Mesodermal cell (in vitro differentiated cells): ENCODE data around the gene OPCML.

Experiments
- H3K27ac ChIP-seq: 2 replicates; pipeline ENCODE4 v1.7.0; 2013; ENCODE audit warnings: mild to moderate bottlenecking, low read depth, low read length, moderate library complexity; ENCODE audit not compliant: severe bottlenecking
- H3K36me3 ChIP-seq: 2 replicates; pipeline ENCODE4 v1.7.1; 2013; ENCODE audit warnings: mild to moderate bottlenecking, low read length, moderate library complexity; ENCODE audit not compliant: control insufficient read depth, insufficient read depth
- H3K4me1 ChIP-seq: one replicate; pipeline ENCODE4 v1.7.1; 2013; ENCODE audit warnings: mild to moderate bottlenecking, low read length; ENCODE audit not compliant: insufficient read depth, control insufficient read depth, poor library complexity, severe bottlenecking
- H3K4me3 ChIP-seq: 2 replicates; pipeline ENCODE4 v1.7.0; 2013; ENCODE audit warnings: low read length, control low read depth, mild to moderate bottlenecking; ENCODE audit not compliant: insufficient read depth, poor library complexity, severe bottlenecking; ENCODE audit errors: extremely low read depth
- H3K9me3 ChIP-seq: 2 replicates; pipeline ENCODE4 v1.7.1; 2013; ENCODE audit warnings: mild to moderate bottlenecking, low read length, moderate library complexity; ENCODE audit not compliant: control insufficient read depth
- WGBS, 2 experiments: methylation state at CpG; one replicate each; pipeline ENCODE4 v1.1.5; 2013; ENCODE audit warnings: missing lambda C conversion rate in 2 of 2; ENCODE audit not compliant: insufficient coverage in 2 of 2; 5-methylcytosine and 5-hydroxymethylcytosine counted together

OPCML gene

DNA sequence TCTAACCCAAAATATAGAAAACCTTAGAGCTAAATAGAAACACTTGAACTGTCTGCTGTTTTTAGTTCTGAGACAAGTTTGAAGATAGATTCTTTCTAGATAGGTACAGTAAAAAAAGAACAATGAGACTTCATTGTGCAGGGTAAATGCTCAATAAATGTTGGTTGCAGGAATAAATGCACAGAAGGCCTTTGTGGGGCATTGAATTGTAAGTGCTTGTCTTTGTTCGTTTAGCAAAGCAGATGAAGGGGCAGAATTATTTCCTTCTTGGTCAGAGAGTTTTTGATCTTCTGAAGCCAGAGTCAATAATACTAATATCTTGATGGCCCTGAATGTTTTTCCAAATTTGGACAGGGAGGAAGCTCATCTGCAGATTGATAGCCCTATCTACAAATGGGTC, 340.4 kb downstream of the OPCML start:
- H3K9me3 ChIP-seq = no peaks in the 10 kb centered on the region
- H3K4me1 ChIP-seq = no peaks in the 10 kb centered on the region
- WGBS, 2 experiments = 89% methylated on average over 1 of the region's 1 CpG; no CpG with 5 or more reads in 1 of the 2 experiments
- no peak overlapping the region for H3K27ac ChIP-seq
- H3K4me3 ChIP-seq = no peak overlapping the region
- H3K36me3 ChIP-seq = no peaks in the 10 kb centered on the region

- no peak overlapping the region for H3K27ac ChIP-seq
- no peaks in the 10 kb centered on the region for H3K36me3 ChIP-seq
- 67 to 69% methylated on average over 1 to 2 of the region's 2 CpGs for WGBS, 2 experiments
- H3K9me3 ChIP-seq = no peaks in the 10 kb centered on the region
- no peak overlapping the region for H3K4me3 ChIP-seq
- H3K4me1 ChIP-seq = no peaks in the 10 kb centered on the region
Observed at GRCh38 chr11:133181667-133182066, 350.6 kb downstream of the OPCML start.

DNA sequence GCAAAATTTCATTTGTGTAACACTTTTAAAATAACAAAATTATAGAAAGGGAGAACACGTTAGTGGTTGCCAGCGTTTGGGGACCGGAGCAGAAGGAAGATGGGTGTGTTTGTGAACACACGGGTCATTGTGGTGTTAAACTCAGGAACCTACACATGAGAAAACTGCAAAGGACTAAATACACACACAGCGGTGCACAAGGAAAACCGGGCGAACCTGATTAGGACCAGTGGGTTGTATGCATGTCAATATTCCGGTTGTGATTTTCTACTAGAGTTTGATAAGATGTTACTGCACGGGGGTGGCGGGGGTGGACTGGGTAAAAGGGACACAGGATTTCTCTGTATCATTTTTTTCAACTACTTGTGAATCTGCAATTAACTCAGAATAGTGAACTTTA, 351.2 kb downstream of the OPCML start:
- no peaks in the 10 kb centered on the region for H3K9me3 ChIP-seq
- no peak overlapping the region for H3K4me3 ChIP-seq
- no peak overlapping the region for H3K27ac ChIP-seq
- 100% methylated on average over 1 of the region's 10 CpGs; no CpG with 5 or more reads in 1 of the 2 experiments for WGBS, 2 experiments
- H3K36me3 ChIP-seq = no peaks in the 10 kb centered on the region
- no peaks in the 10 kb centered on the region for H3K4me1 ChIP-seq

GRCh38 chr11:133180201-133180600, 352.1 kb downstream of the OPCML start:
- Histone ChIP-seq H3K27ac (no peak overlapping the region), H3K4me1 (no peaks in the 10 kb centered on the region), H3K9me3 (no peaks in the 10 kb centered on the region), H3K36me3 (no peaks in the 10 kb centered on the region), H3K4me3 (no peak overlapping the region)
- 85 to 98% methylated on average over 6 of the region's 7 CpGs for WGBS, 2 experiments

DNA sequence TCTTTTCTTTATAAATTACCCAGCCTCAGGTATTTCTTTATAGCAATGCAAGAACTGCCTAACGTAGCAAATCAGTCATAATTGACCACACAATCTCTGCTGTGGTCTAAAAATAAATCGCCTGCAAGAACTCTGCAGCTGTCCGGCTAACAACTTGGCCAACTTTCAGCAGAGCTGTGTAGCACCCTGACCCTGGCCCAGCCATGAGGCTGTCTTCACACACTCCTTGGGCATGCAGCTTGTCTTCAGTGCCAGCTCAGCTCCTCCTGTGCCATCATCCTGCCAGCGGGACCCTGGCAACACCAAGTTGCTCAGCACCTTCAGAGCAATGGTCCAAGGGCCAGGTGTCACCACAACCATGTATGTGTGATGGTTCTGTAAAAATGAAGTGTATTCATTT, 355.6 kb downstream of the OPCML start:
- H3K4me3 ChIP-seq = no peak overlapping the region
- 95 to 98% methylated on average over 3 to 4 of the region's 4 CpGs for WGBS, 2 experiments
- H3K36me3 ChIP-seq = no peaks in the 10 kb centered on the region
- no peaks in the 10 kb centered on the region for H3K9me3 ChIP-seq
- H3K4me1 ChIP-seq = no peaks in the 10 kb centered on the region
- no peak overlapping the region for H3K27ac ChIP-seq

DNA sequence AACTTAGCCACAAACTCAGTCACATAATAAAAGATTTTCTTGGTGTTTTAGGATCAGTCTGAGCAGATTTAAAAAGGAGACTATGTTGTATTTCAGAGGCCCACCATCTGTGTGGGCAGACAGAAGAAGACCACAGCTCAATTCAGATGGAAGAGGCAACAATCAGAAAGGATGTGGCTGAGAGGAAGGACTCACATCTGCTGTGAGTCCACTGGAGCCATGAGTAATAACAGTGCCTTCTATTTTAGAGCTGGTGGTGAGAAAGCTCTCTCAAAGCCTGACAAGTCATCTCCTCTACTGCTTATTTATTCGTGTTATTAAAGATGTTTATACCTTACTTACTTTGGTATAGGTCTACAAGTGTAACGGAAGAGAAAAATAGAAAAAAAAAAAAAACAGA, 357.2 kb downstream of the OPCML start:
- Histone ChIP-seq H3K27ac (no peak overlapping the region), H3K4me1 (no peaks in the 10 kb centered on the region), H3K36me3 (no peaks in the 10 kb centered on the region), H3K9me3 (no peaks in the 10 kb centered on the region), H3K4me3 (no peak overlapping the region)
- WGBS, 2 experiments = no CpG with 5 or more reads among the region's 2 CpGs

DNA sequence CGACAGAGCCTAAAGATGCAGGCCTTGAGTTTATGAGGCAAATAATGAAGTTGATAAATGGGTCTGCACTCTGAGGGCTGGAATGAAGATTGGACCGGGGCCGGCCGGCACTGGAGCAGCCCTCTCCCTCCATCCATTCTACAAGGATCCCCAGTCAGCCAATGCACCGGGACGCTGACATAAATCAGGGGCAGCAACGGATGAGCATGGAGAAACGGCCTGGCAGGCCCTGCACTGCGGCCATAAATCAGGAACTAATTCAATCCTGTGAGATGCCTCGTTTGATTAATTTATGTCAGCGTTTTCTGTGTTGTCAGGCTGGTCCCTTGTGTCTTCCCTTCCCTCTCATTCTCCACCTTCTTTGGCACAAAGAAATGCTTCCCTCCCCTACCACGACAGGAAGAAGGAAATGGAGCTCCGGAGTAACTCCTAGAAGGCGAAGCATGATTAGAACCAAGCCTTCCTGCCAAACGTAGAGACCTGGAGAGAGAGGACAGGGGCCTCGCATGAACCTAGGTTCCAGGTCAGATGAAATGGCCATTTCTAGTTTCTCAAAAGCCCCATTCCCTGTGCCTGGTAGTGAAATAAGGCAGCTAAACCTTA, 358.4 kb downstream of the OPCML start:
- no peak overlapping the region for H3K27ac ChIP-seq
- H3K9me3 ChIP-seq = no peaks in the 10 kb centered on the region
- no peaks in the 10 kb centered on the region for H3K36me3 ChIP-seq
- WGBS, 2 experiments = 85 to 92% methylated on average over 13 to 15 of the region's 16 CpGs
- no peak overlapping the region for H3K4me3 ChIP-seq
- H3K4me1 ChIP-seq = no peaks in the 10 kb centered on the region

DNA sequence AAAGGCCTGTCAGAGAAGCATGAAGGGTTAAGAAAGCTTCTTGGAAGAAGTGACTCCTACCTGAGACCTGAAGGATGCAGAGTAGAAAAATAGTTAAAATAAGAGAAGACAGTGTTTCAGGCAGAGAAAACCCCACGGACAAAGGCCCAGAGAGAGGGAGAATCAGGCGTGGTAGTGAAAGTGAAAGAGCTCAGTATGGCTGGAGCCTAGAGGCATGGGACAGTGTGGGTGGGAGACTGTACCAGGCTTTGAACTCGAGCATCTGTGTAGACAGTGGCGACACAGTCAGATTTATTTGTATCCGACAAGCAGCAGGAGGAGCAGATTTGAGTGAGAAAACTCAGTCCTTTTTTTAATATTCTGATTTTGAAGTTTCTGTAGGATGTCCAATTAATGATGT, 360.0 kb downstream of the OPCML start:
- H3K36me3 ChIP-seq = no peaks in the 10 kb centered on the region
- H3K4me1 ChIP-seq = no peaks in the 10 kb centered on the region
- H3K27ac ChIP-seq = no peak overlapping the region
- WGBS, 2 experiments = 72 to 79% methylated on average over 3 to 4 of the region's 5 CpGs
- H3K9me3 ChIP-seq = no peaks in the 10 kb centered on the region
- H3K4me3 ChIP-seq = no peak overlapping the region

GRCh38 chr11:133171374-133171773, 360.9 kb downstream of the OPCML start:
- Histone ChIP-seq H3K36me3 (no peaks in the 10 kb centered on the region), H3K4me3 (no peak overlapping the region), H3K27ac (no peak overlapping the region), H3K4me1 (no peaks in the 10 kb centered on the region), H3K9me3 (no peaks in the 10 kb centered on the region)
- WGBS, 2 experiments = 82 to 95% methylated on average over 4 of the region's 4 CpGs

GRCh38 chr11:133168016-133168415, 364.3 kb downstream of the OPCML start:
- Histone ChIP-seq H3K4me1 (peaks cover 4% of the 10 kb centered on the region), H3K9me3 (no peaks in the 10 kb centered on the region), H3K27ac (no peak overlapping the region), H3K36me3 (no peaks in the 10 kb centered on the region), H3K4me3 (no peak overlapping the region)
- WGBS, 2 experiments = 95 to 100% methylated on average over 2 of the region's 2 CpGs

DNA sequence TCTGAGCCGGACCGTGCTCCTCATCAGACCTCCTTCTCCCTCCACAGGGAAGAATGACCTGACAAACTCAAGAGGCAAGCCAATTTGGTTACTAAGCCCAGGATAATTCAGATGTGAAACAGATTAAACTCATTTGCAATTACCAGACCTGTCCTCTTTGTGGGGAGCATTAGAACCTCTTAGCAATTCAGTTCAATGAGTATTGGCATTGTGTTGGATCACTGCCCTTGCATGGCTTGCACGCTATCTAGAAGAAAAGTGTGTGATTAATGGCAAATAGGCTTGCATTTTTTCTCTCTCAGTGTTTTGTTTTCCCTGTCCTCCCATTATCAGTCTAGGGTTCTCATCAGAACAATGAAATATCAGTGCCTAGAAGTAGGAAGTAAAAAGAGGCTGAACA, 365.6 kb downstream of the OPCML start:
- 82 to 100% methylated on average over 2 of the region's 3 CpGs for WGBS, 2 experiments
- no peak overlapping the region for H3K4me3 ChIP-seq
- no peak overlapping the region for H3K27ac ChIP-seq
- no peaks in the 10 kb centered on the region for H3K9me3 ChIP-seq
- H3K36me3 ChIP-seq = no peaks in the 10 kb centered on the region
- peaks cover 4% of the 10 kb centered on the region for H3K4me1 ChIP-seq
